HEK293 (cell line): ENCODE data around the gene PITHD1.

ENCODE experiments used
- EGR2 ChIP-seq: fragments of 450-650 bp; formaldehyde crosslinking; IDR thresholded peaks from 2 replicates; pipeline ENCODE4 v1.5.1; 2016; ENCODE audit warnings: low read depth, missing biosample characterization, missing genetic modification characterization
- GLI2 ChIP-seq: fragments of 450-650 bp; formaldehyde crosslinking; IDR thresholded peaks from 2 replicates; pipeline ENCODE4; 2017; ENCODE audit warnings: missing biosample characterization, missing genetic modification characterization, low read depth, borderline replicate concordance
- HOXD13 ChIP-seq: sonication (generic); formaldehyde crosslinking; IDR thresholded peaks from 2 replicates; pipeline ENCODE4 v1.8.0; 2022; ENCODE audit warnings: missing genetic modification reagents, borderline replicate concordance
- KLF16 ChIP-seq: fragments of 450-650 bp; formaldehyde crosslinking; IDR thresholded peaks from 2 replicates; pipeline ENCODE4 v1.5.1; 2017; ENCODE audit warnings: missing biosample characterization, missing genetic modification characterization
- MEIS1 ChIP-seq: sonication (generic); formaldehyde crosslinking; IDR thresholded peaks from 2 replicates; pipeline ENCODE4 v1.8.1; 2022; ENCODE audit warnings: missing genetic modification reagents, mild to moderate bottlenecking, borderline replicate concordance
- SCRT2 ChIP-seq: fragments of 450-650 bp; formaldehyde crosslinking; IDR thresholded peaks from 2 replicates; pipeline ENCODE4 v1.5.1; 2016; ENCODE audit warnings: missing biosample characterization, missing genetic modification characterization
- WT1 ChIP-seq: fragments of 450-650 bp; formaldehyde crosslinking; IDR thresholded peaks from 2 replicates; pipeline ENCODE4 v1.5.1; 2016; ENCODE audit warnings: missing biosample characterization, missing genetic modification characterization
- YY1 ChIP-seq: fragments of 450-650 bp; formaldehyde crosslinking; IDR thresholded peaks from 2 replicates; pipeline ENCODE4 v1.5.1; 2018; ENCODE audit warnings: missing biosample characterization, missing genetic modification characterization
- ZFHX2 ChIP-seq: fragments of 450-650 bp; formaldehyde crosslinking; conservative IDR thresholded peaks from 2 replicates; pipeline ENCODE4 v1.5.1; 2016; ENCODE audit warnings: missing biosample characterization, missing genetic modification characterization
- ZNF16 ChIP-seq: fragments of 450-650 bp; formaldehyde crosslinking; IDR thresholded peaks from 2 replicates; pipeline ENCODE4 v1.5.1; 2016; ENCODE audit warnings: low read depth, missing biosample characterization, missing genetic modification characterization
- ZNF214 ChIP-seq: fragments of 450-650 bp; formaldehyde crosslinking; IDR thresholded peaks from 2 replicates; pipeline ENCODE4 v1.5.1; 2017; ENCODE audit warnings: missing biosample characterization, mild to moderate bottlenecking, missing genetic modification characterization, borderline replicate concordance
- ZNF221 ChIP-seq: fragments of 450-650 bp; formaldehyde crosslinking; IDR thresholded peaks from 2 replicates; pipeline ENCODE4 v1.5.1; 2017; ENCODE audit warnings: missing biosample characterization, missing genetic modification characterization, borderline replicate concordance
- ZNF223 ChIP-seq: fragments of 450-650 bp; formaldehyde crosslinking; IDR thresholded peaks from 2 replicates; pipeline ENCODE4 v1.5.1; 2016; ENCODE audit warnings: missing biosample characterization, missing genetic modification characterization
- ZNF239 ChIP-seq: fragments of 450-650 bp; formaldehyde crosslinking; IDR thresholded peaks from 2 replicates; pipeline ENCODE4 v1.5.1; 2016; ENCODE audit warnings: missing biosample characterization, missing genetic modification characterization
- ZNF24 ChIP-seq: fragments of 450-650 bp; formaldehyde crosslinking; IDR thresholded peaks from 2 replicates; pipeline ENCODE4 v1.5.1; 2016; ENCODE audit warnings: missing biosample characterization, missing genetic modification characterization
- ZNF266 ChIP-seq: fragments of 450-650 bp; formaldehyde crosslinking; IDR thresholded peaks from 2 replicates; pipeline ENCODE4 v1.5.1; 2016; ENCODE audit warnings: missing biosample characterization, missing genetic modification characterization, low read depth
- ZNF292 ChIP-seq: fragments of 450-650 bp; formaldehyde crosslinking; IDR thresholded peaks from 2 replicates; pipeline ENCODE4 v1.5.1; 2016; ENCODE audit warnings: low read depth, missing biosample characterization, missing genetic modification characterization, borderline replicate concordance
- ZNF311 ChIP-seq: fragments of 450-650 bp; formaldehyde crosslinking; IDR thresholded peaks from 2 replicates; pipeline ENCODE4 v1.5.1; 2017; ENCODE audit warnings: missing biosample characterization, missing genetic modification characterization, borderline replicate concordance
- ZNF335 ChIP-seq: fragments of 450-650 bp; formaldehyde crosslinking; conservative IDR thresholded peaks from 2 replicates; pipeline ENCODE4 v1.5.1; 2016; ENCODE audit warnings: missing biosample characterization, missing genetic modification characterization
- ZNF529 ChIP-seq: fragments of 450-650 bp; formaldehyde crosslinking; IDR thresholded peaks from 2 replicates; pipeline ENCODE4 v1.5.1; 2017; ENCODE audit warnings: missing genetic modification characterization, missing biosample characterization; ENCODE audit not compliant: insufficient replicate concordance
- ZNF544 ChIP-seq: fragments of 450-650 bp; formaldehyde crosslinking; IDR thresholded peaks from 2 replicates; pipeline ENCODE4 v1.5.0; 2017; ENCODE audit warnings: missing biosample characterization, missing genetic modification characterization
- ZNF571 ChIP-seq: fragments of 450-650 bp; formaldehyde crosslinking; IDR thresholded peaks from 2 replicates; pipeline ENCODE4 v1.5.0; 2017; ENCODE audit warnings: missing biosample characterization, missing genetic modification characterization
- ZNF600 ChIP-seq: fragments of 450-650 bp; formaldehyde crosslinking; IDR thresholded peaks from 2 replicates; pipeline ENCODE4 v1.5.1; 2016; ENCODE audit warnings: missing biosample characterization, missing genetic modification characterization
- ZNF768 ChIP-seq: fragments of 450-650 bp; formaldehyde crosslinking; IDR thresholded peaks from 2 replicates; pipeline ENCODE4 v1.5.1; 2018; ENCODE audit warnings: missing biosample characterization, mild to moderate bottlenecking, missing genetic modification characterization
- ZNF791 ChIP-seq: fragments of 450-650 bp; formaldehyde crosslinking; IDR thresholded peaks from 2 replicates; pipeline ENCODE4 v1.5.1; 2016; ENCODE audit warnings: missing biosample characterization, missing genetic modification characterization
- ZXDB ChIP-seq: fragments of 450-650 bp; formaldehyde crosslinking; IDR thresholded peaks from 2 replicates; pipeline ENCODE4 v1.5.1; 2016; ENCODE audit warnings: missing biosample characterization, missing genetic modification characterization
- TF ChIP-seq, protein P1 (sequence below): fragments of 450-650 bp; formaldehyde crosslinking; IDR thresholded peaks from 2 replicates; pipeline ENCODE4 v1.5.1; 2016; ENCODE audit warnings: missing biosample characterization, missing genetic modification characterization
- TF ChIP-seq, protein P2 (sequence below): fragments of 450-650 bp; formaldehyde crosslinking; IDR thresholded peaks from 2 replicates; pipeline ENCODE4 v1.5.1; 2016; ENCODE audit warnings: missing biosample characterization, missing genetic modification characterization
- TF ChIP-seq, protein P3 (sequence below): fragments of 450-650 bp; formaldehyde crosslinking; IDR thresholded peaks from 2 replicates; pipeline ENCODE4 v1.5.1; 2016; ENCODE audit warnings: missing biosample characterization, missing genetic modification characterization
- TF ChIP-seq, protein P4 (sequence below): fragments of 450-650 bp; formaldehyde crosslinking; IDR thresholded peaks from 2 replicates; pipeline ENCODE4 v1.5.1; 2016; ENCODE audit warnings: missing biosample characterization, missing genetic modification characterization
- TF ChIP-seq, protein P5 (sequence below): IDR thresholded peaks from 2 replicates; pipeline ENCODE4 v1.6.1; 2011; ENCODE audit warnings: mild to moderate bottlenecking, low read depth, low read length, borderline replicate concordance

PITHD1 gene

DNA sequence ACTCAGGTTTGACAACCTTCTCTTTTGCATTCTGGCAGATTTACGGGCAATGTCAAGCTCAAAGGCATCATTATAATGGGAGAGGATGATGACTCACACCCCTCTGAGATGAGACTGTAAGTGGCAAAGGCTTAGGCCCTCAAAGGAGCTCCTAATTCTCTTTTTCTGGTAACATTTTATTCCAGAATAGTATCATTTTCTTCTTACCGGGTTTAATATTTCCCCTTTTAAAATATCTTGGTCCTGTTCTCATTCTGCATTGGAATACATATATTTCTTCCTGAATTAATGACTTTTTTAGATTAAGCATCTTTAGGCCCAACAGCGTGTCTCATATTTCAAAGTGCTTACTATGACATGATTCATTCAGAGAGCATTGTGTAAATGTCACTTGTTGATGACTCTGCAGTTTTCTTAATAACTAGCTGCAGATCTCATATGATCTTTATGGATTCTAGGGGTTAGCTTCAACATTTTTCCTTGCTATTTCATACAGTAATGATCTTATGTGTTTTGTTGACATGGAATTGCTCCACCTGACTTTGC lies 1.7 kb downstream of the PITHD1 start (continued):
- TF ChIP-seq, protein P1, sequence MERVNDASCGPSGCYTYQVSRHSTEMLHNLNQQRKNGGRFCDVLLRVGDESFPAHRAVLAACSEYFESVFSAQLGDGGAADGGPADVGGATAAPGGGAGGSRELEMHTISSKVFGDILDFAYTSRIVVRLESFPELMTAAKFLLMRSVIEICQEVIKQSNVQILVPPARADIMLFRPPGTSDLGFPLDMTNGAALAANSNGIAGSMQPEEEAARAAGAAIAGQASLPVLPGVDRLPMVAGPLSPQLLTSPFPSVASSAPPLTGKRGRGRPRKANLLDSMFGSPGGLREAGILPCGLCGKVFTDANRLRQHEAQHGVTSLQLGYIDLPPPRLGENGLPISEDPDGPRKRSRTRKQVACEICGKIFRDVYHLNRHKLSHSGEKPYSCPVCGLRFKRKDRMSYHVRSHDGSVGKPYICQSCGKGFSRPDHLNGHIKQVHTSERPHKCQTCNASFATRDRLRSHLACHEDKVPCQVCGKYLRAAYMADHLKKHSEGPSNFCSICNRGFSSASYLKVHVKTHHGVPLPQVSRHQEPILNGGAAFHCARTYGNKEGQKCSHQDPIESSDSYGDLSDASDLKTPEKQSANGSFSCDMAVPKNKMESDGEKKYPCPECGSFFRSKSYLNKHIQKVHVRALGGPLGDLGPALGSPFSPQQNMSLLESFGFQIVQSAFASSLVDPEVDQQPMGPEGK (tag by site-specific recombination): peak; percentile 37
- no peak for TF ChIP-seq YY1 (tag by site-specific recombination)
- no peak for TF ChIP-seq ZNF221 (tag by site-specific recombination)
- TF ChIP-seq ZNF791 (tag by site-specific recombination): no peak
- no peak for TF ChIP-seq MEIS1 (CRISPR knock-in tag)
- TF ChIP-seq, protein P2, sequence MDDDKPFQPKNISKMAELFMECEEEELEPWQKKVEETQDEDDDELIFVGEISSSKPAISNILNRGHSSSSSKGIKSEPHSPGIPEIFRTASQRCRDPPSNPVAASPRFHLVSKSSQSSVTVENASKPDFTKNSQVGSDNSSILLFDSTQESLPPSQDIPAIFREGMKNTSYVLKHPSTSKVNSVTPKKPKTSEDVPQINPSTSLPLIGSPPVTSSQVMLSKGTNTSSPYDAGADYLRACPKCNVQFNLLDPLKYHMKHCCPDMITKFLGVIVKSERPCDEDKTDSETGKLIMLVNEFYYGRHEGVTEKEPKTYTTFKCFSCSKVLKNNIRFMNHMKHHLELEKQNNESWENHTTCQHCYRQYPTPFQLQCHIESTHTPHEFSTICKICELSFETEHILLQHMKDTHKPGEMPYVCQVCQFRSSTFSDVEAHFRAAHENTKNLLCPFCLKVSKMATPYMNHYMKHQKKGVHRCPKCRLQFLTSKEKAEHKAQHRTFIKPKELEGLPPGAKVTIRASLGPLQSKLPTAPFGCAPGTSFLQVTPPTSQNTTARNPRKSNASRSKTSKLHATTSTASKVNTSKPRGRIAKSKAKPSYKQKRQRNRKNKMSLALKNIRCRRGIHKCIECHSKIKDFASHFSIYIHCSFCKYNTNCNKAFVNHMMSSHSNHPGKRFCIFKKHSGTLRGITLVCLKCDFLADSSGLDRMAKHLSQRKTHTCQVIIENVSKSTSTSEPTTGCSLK: no peak
- TF ChIP-seq ZNF311 (tag by site-specific recombination): no peak
- TF ChIP-seq ZNF16 (tag by site-specific recombination): no peak
- peak; percentile 71 for TF ChIP-seq ZNF335 (tag by site-specific recombination)
- no peak for TF ChIP-seq ZFHX2 (tag by site-specific recombination)
- no peak for TF ChIP-seq ZNF600 (tag by site-specific recombination)
- peak; percentile 49; the same call in 1 of the 2 replicates for TF ChIP-seq ZXDB (tag by site-specific recombination)
- no peak for TF ChIP-seq ZNF239 (tag by site-specific recombination)
- no peak for TF ChIP-seq ZNF292
- TF ChIP-seq, protein P3, sequence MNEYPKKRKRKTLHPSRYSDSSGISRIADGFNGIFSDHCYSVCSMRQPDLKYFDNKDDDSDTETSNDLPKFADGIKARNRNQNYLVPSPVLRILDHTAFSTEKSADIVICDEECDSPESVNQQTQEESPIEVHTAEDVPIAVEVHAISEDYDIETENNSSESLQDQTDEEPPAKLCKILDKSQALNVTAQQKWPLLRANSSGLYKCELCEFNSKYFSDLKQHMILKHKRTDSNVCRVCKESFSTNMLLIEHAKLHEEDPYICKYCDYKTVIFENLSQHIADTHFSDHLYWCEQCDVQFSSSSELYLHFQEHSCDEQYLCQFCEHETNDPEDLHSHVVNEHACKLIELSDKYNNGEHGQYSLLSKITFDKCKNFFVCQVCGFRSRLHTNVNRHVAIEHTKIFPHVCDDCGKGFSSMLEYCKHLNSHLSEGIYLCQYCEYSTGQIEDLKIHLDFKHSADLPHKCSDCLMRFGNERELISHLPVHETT: peak; percentile 20; the same call in 1 of the 2 replicates
- TF ChIP-seq GLI2 (tag by site-specific recombination): no peak
- peak; percentile 98 for TF ChIP-seq SCRT2 (tag by site-specific recombination)
- no peak for TF ChIP-seq ZNF266
- TF ChIP-seq KLF16 (tag by site-specific recombination): no peak
- no peak for TF ChIP-seq EGR2
- TF ChIP-seq ZNF214: no peak
- TF ChIP-seq, protein P4, sequence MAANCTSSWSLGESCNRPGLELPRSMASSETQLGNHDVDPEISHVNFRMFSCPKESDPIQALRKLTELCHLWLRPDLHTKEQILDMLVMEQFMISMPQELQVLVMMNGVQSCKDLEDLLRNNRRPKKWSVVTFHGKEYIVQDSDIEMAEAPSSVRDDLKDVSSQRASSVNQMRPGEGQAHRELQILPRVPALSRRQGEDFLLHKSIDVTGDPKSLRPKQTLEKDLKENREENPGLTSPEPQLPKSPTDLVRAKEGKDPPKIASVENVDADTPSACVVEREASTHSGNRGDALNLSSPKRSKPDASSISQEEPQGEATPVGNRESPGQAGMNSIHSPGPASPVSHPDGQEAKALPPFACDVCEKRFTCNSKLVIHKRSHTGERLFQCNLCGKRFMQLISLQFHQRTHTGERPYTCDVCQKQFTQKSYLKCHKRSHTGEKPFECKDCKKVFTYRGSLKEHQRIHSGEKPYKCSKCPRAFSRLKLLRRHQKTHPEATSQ (tag by site-specific recombination): no peak
- no peak for TF ChIP-seq ZNF571 (tag by site-specific recombination)
- TF ChIP-seq ZNF529 (tag by site-specific recombination): no peak
- peak; percentile 54 for TF ChIP-seq ZNF24 (tag by site-specific recombination)
- TF ChIP-seq, protein P5, sequence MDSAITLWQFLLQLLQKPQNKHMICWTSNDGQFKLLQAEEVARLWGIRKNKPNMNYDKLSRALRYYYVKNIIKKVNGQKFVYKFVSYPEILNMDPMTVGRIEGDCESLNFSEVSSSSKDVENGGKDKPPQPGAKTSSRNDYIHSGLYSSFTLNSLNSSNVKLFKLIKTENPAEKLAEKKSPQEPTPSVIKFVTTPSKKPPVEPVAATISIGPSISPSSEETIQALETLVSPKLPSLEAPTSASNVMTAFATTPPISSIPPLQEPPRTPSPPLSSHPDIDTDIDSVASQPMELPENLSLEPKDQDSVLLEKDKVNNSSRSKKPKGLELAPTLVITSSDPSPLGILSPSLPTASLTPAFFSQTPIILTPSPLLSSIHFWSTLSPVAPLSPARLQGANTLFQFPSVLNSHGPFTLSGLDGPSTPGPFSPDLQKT: no peak
- no peak for TF ChIP-seq HOXD13 (CRISPR knock-in tag)
- TF ChIP-seq ZNF768 (tag by site-specific recombination): no peak
- TF ChIP-seq WT1 (tag by site-specific recombination): peak; percentile 62
- TF ChIP-seq ZNF544 (tag by site-specific recombination): no peak
- TF ChIP-seq ZNF223 (tag by site-specific recombination): no peak
